Vagina (tissue), 2 donors: ENCODE measurements around the gene ZNF474. TPM values are rescaled to one million over a fixed set of nuclear protein-coding genes. Genes with fewer than 3 reads are reported as not detected.

Source experiments
- DNase-seq, 2 donors: peaks; one replicate each; pipeline ENCODE4 v3.0.0-alpha.2; 2017; ENCODE audit errors: extremely low spot score in 2 of 2
- H3K27ac ChIP-seq: fragments of 200-600 bp; sonication (generic); one replicate; pipeline ENCODE4 v1.5.1; 2019
- H3K27me3 ChIP-seq: fragments of 200-600 bp; sonication (generic); one replicate; pipeline ENCODE4 v1.5.1; 2019
- H3K36me3 ChIP-seq, 2 donors: fragments of 200-600 bp; sonication (generic); one replicate each; pipeline ENCODE4 v1.5.1; 2017 to 2019
- H3K4me1 ChIP-seq: fragments of 200-600 bp; sonication (generic); one replicate; pipeline ENCODE4 v1.5.1; 2019
- H3K4me3 ChIP-seq, 2 donors: fragments of 200-600 bp; sonication (generic); 1 replicate in 1 of 2; 2 replicates in 1 of 2; pipeline ENCODE4 v1.5.1; 2016 to 2019
- H3K9me3 ChIP-seq: fragments of 200-600 bp; sonication (generic); one replicate; pipeline ENCODE4 v1.5.1; 2019
- CTCF ChIP-seq, 3 experiments: fragments of 450-650 bp in 2 of 3; fragments of 200-600 bp in 1 of 3; sonication (generic) in 1 of 3; IDR thresholded peaks; one replicate each; pipeline ENCODE4 v1.5.1; 2017 to 2019; ENCODE audit warnings: antibody characterized with exemption in 3 of 3, mild to moderate bottlenecking in 2 of 3, moderate library complexity in 2 of 3
- POLR2A ChIP-seq, 2 donors: fragments of 450-650 bp; IDR thresholded peaks; one replicate each; pipeline ENCODE4 v1.6.1; 2017; ENCODE audit warnings: antibody characterized with exemption in 2 of 2, mild to moderate bottlenecking in 2 of 2, moderate library complexity in 2 of 2
- POLR2AphosphoS5 ChIP-seq, 2 donors: sonication (generic); formaldehyde crosslinking; IDR thresholded peaks; one replicate each; pipeline ENCODE4 v1.9.0; 2017; ENCODE audit warnings: antibody characterized with exemption in 2 of 2, mild to moderate bottlenecking in 2 of 2, low read depth in 1 of 2; ENCODE audit not compliant: insufficient read depth in 1 of 2
- intact Hi-C: fragments of 100-400 bp; cut with DNase I; formaldehyde crosslinking; loops from one replicate; pipeline ENCODE4 v1.15.1; 2023
- total RNA-seq: library from RNA; depleted of rRNA; stranded (reverse); fragments of >200 nt; gene quantifications from one replicate; pipeline ENCODE4 v1.2.3, GENCODE V29; 2016

The ZNF474 gene
- total RNA-seq, 1 donor from 2014 or later: 0.49 TPM

- no peaks in the 10 kb centered on the region for H3K36me3 ChIP-seq
- DNase-seq: no peak
- no peaks in the 10 kb centered on the region for H3K27me3 ChIP-seq
- no peaks in the 10 kb centered on the region for H3K9me3 ChIP-seq
- H3K4me1 ChIP-seq: no peaks in the 10 kb centered on the region
- H3K27ac ChIP-seq: no peak overlapping the region
- intact Hi-C loops: no loop called here
- no peak for TF ChIP-seq CTCF (IDR thresholded peaks at IDR 0.05)
- no peak for TF ChIP-seq POLR2A (IDR thresholded peaks at IDR 0.05)
- TF ChIP-seq POLR2AphosphoS5 (IDR thresholded peaks at IDR 0.05; ENCODE audit: insufficient read depth in 1 of 2, low read depth in 1 of 2): no peak
- H3K4me3 ChIP-seq: no peak overlapping the region
Measured at GRCh38 chr5:122154910-122155309, 25.6 kb downstream of the ZNF474 start.

GRCh38 chr5:122155546-122155945, 26.2 kb downstream of the ZNF474 start:
- Histone ChIP-seq H3K27ac (no peak overlapping the region), H3K36me3 (no peaks in the 10 kb centered on the region), H3K9me3 (no peaks in the 10 kb centered on the region), H3K4me1 (no peaks in the 10 kb centered on the region), H3K27me3 (no peaks in the 10 kb centered on the region), H3K4me3 (no peak overlapping the region)
- DNase-seq: no peak
- intact Hi-C loops: no loop called here
- TF ChIP-seq POLR2AphosphoS5 (IDR thresholded peaks at IDR 0.05; ENCODE audit: insufficient read depth in 1 of 2, low read depth in 1 of 2) (no peak), CTCF (IDR thresholded peaks at IDR 0.05) (no peak), POLR2A (IDR thresholded peaks at IDR 0.05) (no peak)

GRCh38 chr5:122156724-122157325, 27.5 kb downstream of the ZNF474 start:
- Histone ChIP-seq H3K27ac (no peak overlapping the region), H3K4me1 (no peaks in the 10 kb centered on the region), H3K36me3 (no peaks in the 10 kb centered on the region), H3K9me3 (no peaks in the 10 kb centered on the region), H3K4me3 (no peak overlapping the region), H3K27me3 (no peaks in the 10 kb centered on the region)
- no peak for TF ChIP-seq POLR2AphosphoS5 (IDR thresholded peaks at IDR 0.05; ENCODE audit: insufficient read depth in 1 of 2, low read depth in 1 of 2)
- TF ChIP-seq POLR2A (IDR thresholded peaks at IDR 0.05): no peak
- TF ChIP-seq CTCF (IDR thresholded peaks at IDR 0.05): no peak
- intact Hi-C loops: no loop called here
- DNase-seq: no peak

- no peaks in the 10 kb centered on the region for H3K36me3 ChIP-seq
- no peak for DNase-seq
- TF ChIP-seq POLR2AphosphoS5 (IDR thresholded peaks at IDR 0.05; ENCODE audit: insufficient read depth in 1 of 2, low read depth in 1 of 2) (no peak), CTCF (IDR thresholded peaks at IDR 0.05) (no peak), POLR2A (IDR thresholded peaks at IDR 0.05) (no peak)
- no peak overlapping the region for H3K4me3 ChIP-seq
- intact Hi-C loops: no loop called here
- no peaks in the 10 kb centered on the region for H3K9me3 ChIP-seq
- H3K4me1 ChIP-seq: peaks cover 32% of the 10 kb centered on the region
- H3K27me3 ChIP-seq: no peaks in the 10 kb centered on the region
- H3K27ac ChIP-seq: no peak overlapping the region
Measured at GRCh38 chr5:122162100-122162638, 32.8 kb downstream of the ZNF474 start.
